WTC11 (cell line): ENCODE measurements around the gene ITPRIP. TPM values are rescaled to one million over a fixed set of nuclear protein-coding genes. Genes with fewer than 3 reads are reported as not detected.

Experiments used
- ATAC-seq: fragments of 200-7000 bp; cut with Tn5 transposase; 2 replicates; pipeline ENCODE4 v1.10.0; 2021; ENCODE audit warnings: mild to moderate bottlenecking, moderate library complexity
- CTCF ChIA-PET: fragments of 300-600 bp; sonication (Branson Sonifier 250); formaldehyde crosslinking; loops from one replicate; lab custom pipeline; 2021; ENCODE audit warnings: antibody characterized with exemption; lab: Charles Lee
- POLR2A ChIA-PET: fragments of 350-600 bp; sonication (Branson Sonifier 250); formaldehyde crosslinking; loops from one replicate; lab custom pipeline; 2021; ENCODE audit warnings: antibody characterized with exemption; lab: Charles Lee
- DNase-seq: peaks from one replicate; pipeline ENCODE4 v3.0.0; 2021; ENCODE audit warnings: low spot score
- H3K27ac Mint-ChIP-seq: 2 replicates; pipeline ENCODE4 v1.8.0; 2021; ENCODE audit warnings: mixed read lengths
- H3K27me3 Mint-ChIP-seq: 2 replicates; pipeline ENCODE4 v1.8.0; 2021; ENCODE audit warnings: low read depth, mild to moderate bottlenecking, moderate library complexity, mixed read lengths
- H3K36me3 Mint-ChIP-seq: 2 replicates; pipeline ENCODE4 v1.8.0; 2021; ENCODE audit warnings: mixed read lengths
- H3K4me1 Mint-ChIP-seq: 2 replicates; pipeline ENCODE4 v1.8.0; 2022; ENCODE audit warnings: mixed read lengths
- H3K4me3 Mint-ChIP-seq: 2 replicates; pipeline ENCODE4 v1.8.0; 2021; ENCODE audit warnings: mild to moderate bottlenecking, moderate library complexity, mixed read lengths
- H3K9me3 Mint-ChIP-seq: 2 replicates; pipeline ENCODE4 v1.8.0; 2021; ENCODE audit warnings: mixed read lengths
- ATF1 ChIP-seq: sonication (generic); formaldehyde crosslinking; IDR thresholded peaks from 2 replicates; pipeline ENCODE4 v1.8.1; 2023; ENCODE audit warnings: mild to moderate bottlenecking, moderate library complexity, missing genetic modification reagents
- ETV6 ChIP-seq: sonication (generic); formaldehyde crosslinking; IDR thresholded peaks from 2 replicates; pipeline ENCODE4 v1.8.1; 2022; ENCODE audit warnings: mild to moderate bottlenecking, missing genetic modification reagents
- FOXJ3 ChIP-seq: sonication (generic); formaldehyde crosslinking; IDR thresholded peaks from 2 replicates; pipeline ENCODE4 v1.9.0; 2021; ENCODE audit warnings: missing genetic modification reagents, mild to moderate bottlenecking, borderline replicate concordance
- FOXK1 ChIP-seq: sonication (generic); formaldehyde crosslinking; IDR thresholded peaks from 2 replicates; pipeline ENCODE4 v1.8.0; 2022; ENCODE audit warnings: mild to moderate bottlenecking, moderate library complexity, missing genetic modification reagents
- IRF1 ChIP-seq: sonication (generic); formaldehyde crosslinking; IDR thresholded peaks from 2 replicates; pipeline ENCODE4 v1.8.0; 2023; ENCODE audit warnings: missing genetic modification reagents
- IRF2 ChIP-seq: sonication (generic); formaldehyde crosslinking; IDR thresholded peaks from 2 replicates; pipeline ENCODE4 v1.8.0; 2022; ENCODE audit warnings: low read depth, missing genetic modification reagents, borderline replicate concordance
- NR1H2 ChIP-seq: sonication (generic); formaldehyde crosslinking; IDR thresholded peaks from 2 replicates; pipeline ENCODE4 v1.9.0; 2021; ENCODE audit warnings: mild to moderate bottlenecking, moderate library complexity, missing genetic modification reagents
- SOX15 ChIP-seq: fragments of 250-450 bp; sonication (Bioruptor Pico); IDR thresholded peaks from 2 replicates; pipeline ENCODE4 v1.9.0; 2021; ENCODE audit warnings: mild to moderate bottlenecking
- STAT6 ChIP-seq: sonication (generic); formaldehyde crosslinking; conservative IDR thresholded peaks from 2 replicates; pipeline ENCODE4 v1.8.1; 2023; ENCODE audit warnings: mild to moderate bottlenecking, low read depth, missing genetic modification reagents, moderate library complexity
- ZBTB21 ChIP-seq: sonication (generic); formaldehyde crosslinking; IDR thresholded peaks from 2 replicates; pipeline ENCODE4 v1.8.1; 2023; ENCODE audit warnings: mild to moderate bottlenecking, missing genetic modification reagents, borderline replicate concordance
- ZNF423 ChIP-seq: fragments of 250-450 bp; sonication (Bioruptor Pico); IDR thresholded peaks from 2 replicates; pipeline ENCODE4 v2.1.2; 2022; ENCODE audit warnings: mild to moderate bottlenecking, moderate library complexity
- ZNF425 ChIP-seq: fragments of 250-450 bp; sonication (Bioruptor Pico); conservative IDR thresholded peaks from 2 replicates; pipeline ENCODE4 v1.9.0; 2021; ENCODE audit warnings: mild to moderate bottlenecking
- ZNF671 ChIP-seq: fragments of 250-450 bp; sonication (Bioruptor Pico); IDR thresholded peaks from 2 replicates; pipeline ENCODE4 v1.8.0; 2021; ENCODE audit warnings: mild to moderate bottlenecking
- total RNA-seq: library from RNA; stranded (reverse); gene quantifications from 3 replicates; pipeline ENCODE4 v1.2.3, GENCODE V29; 2021
- TF ChIP-seq, protein P1 (sequence below): fragments of 250-450 bp; sonication (Bioruptor Pico); IDR thresholded peaks from 2 replicates; pipeline ENCODE4 v1.9.0; 2021; ENCODE audit warnings: mild to moderate bottlenecking
- TF ChIP-seq, protein P2 (sequence below): sonication (generic); formaldehyde crosslinking; IDR thresholded peaks from 2 replicates; pipeline ENCODE4 v1.8.1; 2022; ENCODE audit warnings: mild to moderate bottlenecking, missing genetic modification reagents, moderate library complexity, borderline replicate concordance
- TF ChIP-seq, protein P3 (sequence below): sonication (generic); formaldehyde crosslinking; IDR thresholded peaks from 2 replicates; pipeline ENCODE4 v1.8.0; 2023; ENCODE audit warnings: missing genetic modification reagents, mild to moderate bottlenecking, borderline replicate concordance

The ITPRIP gene
- total RNA-seq, 1 experiment from 2014 or later: 16.8 TPM

DNA sequence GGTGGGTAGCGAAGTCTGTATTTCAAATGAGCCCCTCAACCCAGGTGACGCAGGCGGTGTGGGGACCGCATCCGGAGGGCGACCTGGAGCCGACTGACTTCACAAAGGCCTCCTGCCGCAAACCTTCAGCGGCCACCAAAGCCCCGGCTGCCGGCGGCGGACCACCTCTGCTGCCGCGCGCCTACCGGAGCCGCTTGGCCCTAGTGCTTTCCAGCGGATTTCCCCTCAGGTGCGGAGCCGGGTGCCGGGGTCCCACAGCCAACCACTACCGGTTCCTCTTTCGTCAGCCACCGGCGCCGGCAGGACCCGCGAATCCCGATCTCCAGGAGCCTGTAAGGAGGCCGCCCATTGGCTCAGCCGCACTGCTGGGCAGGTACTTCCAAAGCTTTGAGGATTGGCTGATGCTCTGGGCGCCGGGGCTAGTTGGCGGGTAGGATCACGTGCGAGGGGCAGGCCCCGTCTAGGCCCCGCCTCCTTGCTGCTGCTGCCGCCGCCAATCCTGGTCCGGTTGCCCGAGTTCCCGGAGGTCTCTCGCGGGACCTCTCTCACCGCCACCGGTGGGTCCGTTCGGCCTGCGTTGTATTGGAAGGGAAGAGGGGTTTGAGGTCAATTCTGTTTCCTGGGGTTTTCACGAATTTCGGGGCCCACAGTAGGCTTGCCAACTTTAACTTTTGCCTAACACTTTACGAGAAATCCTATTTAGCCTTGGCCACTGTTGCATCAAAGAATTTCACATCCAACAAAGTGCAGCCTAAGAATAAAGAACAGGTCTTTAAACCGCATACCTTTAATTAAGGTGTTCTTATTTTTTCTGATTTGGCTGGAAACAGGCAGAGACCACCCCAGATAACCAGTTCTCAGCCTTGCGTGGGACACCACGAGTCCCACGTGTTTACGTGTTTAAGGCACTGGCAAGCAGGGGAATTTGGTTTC lies 69.3 kb downstream of the ITPRIP start, which contains the start of gene GSTO2 (continued):
- TF ChIP-seq IRF1 (CRISPR knock-in tag) (no peak), FOXK1 (CRISPR knock-in tag) (0 out of 2 replicates have a peak, but pooled peaks have one; percentile 44), STAT6 (CRISPR knock-in tag) (no peak)
- TF ChIP-seq, protein P1, sequence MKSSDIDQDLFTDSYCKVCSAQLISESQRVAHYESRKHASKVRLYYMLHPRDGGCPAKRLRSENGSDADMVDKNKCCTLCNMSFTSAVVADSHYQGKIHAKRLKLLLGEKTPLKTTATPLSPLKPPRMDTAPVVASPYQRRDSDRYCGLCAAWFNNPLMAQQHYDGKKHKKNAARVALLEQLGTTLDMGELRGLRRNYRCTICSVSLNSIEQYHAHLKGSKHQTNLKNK: 0 out of 2 replicates have a peak, but pooled peaks have one; percentile 39

DNA sequence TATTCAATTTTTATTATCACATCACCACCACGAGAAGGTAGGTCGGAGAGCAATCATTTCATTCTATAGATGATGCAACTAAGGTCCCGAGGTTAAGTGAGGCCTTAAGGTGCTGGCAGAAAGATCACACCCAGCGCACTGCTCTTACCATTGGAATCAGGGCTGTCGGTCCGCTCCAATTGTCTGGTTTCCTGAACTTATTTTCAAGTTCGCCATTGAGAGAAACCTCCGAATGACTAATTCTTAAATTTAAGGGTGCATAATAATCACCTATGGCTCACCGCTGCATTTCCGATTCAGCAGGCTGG lies 69.9 kb downstream of the ITPRIP start:
- H3K27me3 Mint-ChIP-seq: no peaks in the 10 kb centered on the region
- peaks cover 11% of the 10 kb centered on the region for H3K4me1 Mint-ChIP-seq
- no peaks in the 10 kb centered on the region for H3K9me3 Mint-ChIP-seq
- POLR2A ChIA-PET: interaction anchor here (1.0 to 1.6 kb wide), 3 partner anchors 12 to 85 kb away, joined by 3 to 6 read pairs (median 5); partner anchors contain the start of gene CFAP58
- no peak for DNase-seq
- H3K36me3 Mint-ChIP-seq: peaks cover 39% of the 10 kb centered on the region
- H3K4me3 Mint-ChIP-seq: peak overlapping the region; percentile 96
- TF ChIP-seq ETV6 (CRISPR knock-in tag): no peak
- TF ChIP-seq, protein P2, sequence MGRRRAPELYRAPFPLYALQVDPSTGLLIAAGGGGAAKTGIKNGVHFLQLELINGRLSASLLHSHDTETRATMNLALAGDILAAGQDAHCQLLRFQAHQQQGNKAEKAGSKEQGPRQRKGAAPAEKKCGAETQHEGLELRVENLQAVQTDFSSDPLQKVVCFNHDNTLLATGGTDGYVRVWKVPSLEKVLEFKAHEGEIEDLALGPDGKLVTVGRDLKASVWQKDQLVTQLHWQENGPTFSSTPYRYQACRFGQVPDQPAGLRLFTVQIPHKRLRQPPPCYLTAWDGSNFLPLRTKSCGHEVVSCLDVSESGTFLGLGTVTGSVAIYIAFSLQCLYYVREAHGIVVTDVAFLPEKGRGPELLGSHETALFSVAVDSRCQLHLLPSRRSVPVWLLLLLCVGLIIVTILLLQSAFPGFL: no peak
- TF ChIP-seq FOXJ3 (CRISPR knock-in tag): no peak
- CTCF ChIA-PET: interaction anchor here (0.7 to 1.9 kb wide), 4 partner anchors 13 to 85 kb away, joined by 3 to 11 read pairs (median 5); partner anchors contain the start of genes CFAP58 and GSTO1
- peak overlapping the region; percentile 94 for H3K27ac Mint-ChIP-seq
- no peak for ATAC-seq

DNA sequence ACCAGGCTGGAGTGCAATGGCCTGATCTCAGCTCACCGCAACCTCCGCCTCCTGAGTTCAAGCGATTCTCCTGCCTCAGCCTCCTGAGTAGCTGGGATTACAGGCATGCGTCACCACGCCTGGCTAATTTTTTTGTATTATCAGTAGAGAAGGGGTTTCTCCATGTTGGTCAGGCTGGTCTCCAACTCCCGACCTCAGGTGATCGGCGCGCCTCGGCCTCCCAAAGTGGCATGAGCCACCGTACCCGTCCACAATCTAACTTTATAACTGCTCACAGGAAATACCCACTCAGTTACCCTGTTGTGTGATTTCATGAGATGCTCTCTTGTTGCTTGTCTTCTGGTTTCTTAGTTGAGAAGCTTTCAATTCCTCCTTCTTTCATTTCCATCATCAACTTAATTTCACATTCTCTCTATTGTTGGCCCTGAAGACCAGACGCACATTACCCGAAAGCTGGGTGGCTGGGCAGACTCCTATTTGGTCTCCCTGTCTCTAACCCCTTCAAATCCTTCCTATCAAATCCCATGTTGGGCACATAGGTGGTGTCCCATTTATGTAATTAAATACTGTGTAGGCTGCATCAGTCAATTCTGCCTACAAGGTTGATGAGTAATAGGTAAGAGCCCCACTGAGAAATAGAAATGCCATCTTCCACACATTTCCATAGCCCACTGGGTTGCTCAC lies 70.4 kb downstream of the ITPRIP start:
- DNase-seq (no peak), ATAC-seq (no peak)
- Mint-ChIP-seq H3K27ac (peak overlapping the region; percentile 94), H3K4me3 (peak overlapping the region; percentile 96), H3K9me3 (no peaks in the 10 kb centered on the region), H3K36me3 (peaks cover 39% of the 10 kb centered on the region), H3K27me3 (no peaks in the 10 kb centered on the region), H3K4me1 (peaks cover 11% of the 10 kb centered on the region)
- POLR2A ChIA-PET: no interaction called here
- CTCF ChIA-PET: interaction anchor here (0.7 to 1.2 kb wide), 2 partner anchors 281 to 354 kb away, joined by 3 read pairs; no protein-coding TSS in a partner anchor
- TF ChIP-seq IRF2 (no peak), ZNF425 (no peak), ZBTB21 (CRISPR knock-in tag) (no peak), ZNF423 (CRISPR knock-in tag) (no peak), ATF1 (no peak), NR1H2 (CRISPR knock-in tag) (no peak), ZNF671 (CRISPR knock-in tag) (no peak), SOX15 (CRISPR knock-in tag) (no peak)
- TF ChIP-seq, protein P3, sequence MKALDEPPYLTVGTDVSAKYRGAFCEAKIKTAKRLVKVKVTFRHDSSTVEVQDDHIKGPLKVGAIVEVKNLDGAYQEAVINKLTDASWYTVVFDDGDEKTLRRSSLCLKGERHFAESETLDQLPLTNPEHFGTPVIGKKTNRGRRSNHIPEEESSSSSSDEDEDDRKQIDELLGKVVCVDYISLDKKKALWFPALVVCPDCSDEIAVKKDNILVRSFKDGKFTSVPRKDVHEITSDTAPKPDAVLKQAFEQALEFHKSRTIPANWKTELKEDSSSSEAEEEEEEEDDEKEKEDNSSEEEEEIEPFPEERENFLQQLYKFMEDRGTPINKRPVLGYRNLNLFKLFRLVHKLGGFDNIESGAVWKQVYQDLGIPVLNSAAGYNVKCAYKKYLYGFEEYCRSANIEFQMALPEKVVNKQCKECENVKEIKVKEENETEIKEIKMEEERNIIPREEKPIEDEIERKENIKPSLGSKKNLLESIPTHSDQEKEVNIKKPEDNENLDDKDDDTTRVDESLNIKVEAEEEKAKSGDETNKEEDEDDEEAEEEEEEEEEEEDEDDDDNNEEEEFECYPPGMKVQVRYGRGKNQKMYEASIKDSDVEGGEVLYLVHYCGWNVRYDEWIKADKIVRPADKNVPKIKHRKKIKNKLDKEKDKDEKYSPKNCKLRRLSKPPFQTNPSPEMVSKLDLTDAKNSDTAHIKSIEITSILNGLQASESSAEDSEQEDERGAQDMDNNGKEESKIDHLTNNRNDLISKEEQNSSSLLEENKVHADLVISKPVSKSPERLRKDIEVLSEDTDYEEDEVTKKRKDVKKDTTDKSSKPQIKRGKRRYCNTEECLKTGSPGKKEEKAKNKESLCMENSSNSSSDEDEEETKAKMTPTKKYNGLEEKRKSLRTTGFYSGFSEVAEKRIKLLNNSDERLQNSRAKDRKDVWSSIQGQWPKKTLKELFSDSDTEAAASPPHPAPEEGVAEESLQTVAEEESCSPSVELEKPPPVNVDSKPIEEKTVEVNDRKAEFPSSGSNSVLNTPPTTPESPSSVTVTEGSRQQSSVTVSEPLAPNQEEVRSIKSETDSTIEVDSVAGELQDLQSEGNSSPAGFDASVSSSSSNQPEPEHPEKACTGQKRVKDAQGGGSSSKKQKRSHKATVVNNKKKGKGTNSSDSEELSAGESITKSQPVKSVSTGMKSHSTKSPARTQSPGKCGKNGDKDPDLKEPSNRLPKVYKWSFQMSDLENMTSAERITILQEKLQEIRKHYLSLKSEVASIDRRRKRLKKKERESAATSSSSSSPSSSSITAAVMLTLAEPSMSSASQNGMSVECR (CRISPR knock-in tag): no peak
